NCI-H146 (cell line): ENCODE results near the gene GP9.
A peak's percentile ranks its signal among the peaks of the same experiment; 100 is the strongest.

Experiments
- DNase-seq: peaks from one replicate; lab custom pipeline; 2025; lab: John Stamatoyannopoulos, UW

The GP9 gene

GRCh38 chr3:129060276-129061022 is at the start of gene GP9:
GP9 (plus strand) TSS chr3:129060779; CDS start chr3:129061740, 961 bp downstream.
- no peak for DNase-seq

- DNase-seq = no peak
Observed at GRCh38 chr3:129013491-129013891, 47.1 kb upstream of the GP9 start.

- no peak for DNase-seq
Observed at GRCh38 chr3:129014148-129014547, 46.4 kb upstream of the GP9 start.

GRCh38 chr3:129014793-129015345 is 45.7 kb upstream of the GP9 start:
- DNase-seq = no peak

GRCh38 chr3:129015388-129016105 is 45.0 kb upstream of the GP9 start:
- DNase-seq = no peak

- peak; percentile 96 for DNase-seq
Observed at GRCh38 chr3:129016356-129016719, 44.2 kb upstream of the GP9 start.

- DNase-seq = no peak
Observed at GRCh38 chr3:129016720-129017483, 43.7 kb upstream of the GP9 start.

GRCh38 chr3:129017484-129017899 is 43.1 kb upstream of the GP9 start:
- no peak for DNase-seq

GRCh38 chr3:129018271-129018670 is 42.3 kb upstream of the GP9 start:
- DNase-seq = no peak

GRCh38 chr3:129018751-129019150 is 41.8 kb upstream of the GP9 start:
- DNase-seq = no peak

- no peak for DNase-seq
Observed at GRCh38 chr3:129019266-129019665, 41.3 kb upstream of the GP9 start.

GRCh38 chr3:129020691-129021090 is 39.9 kb upstream of the GP9 start:
- DNase-seq = no peak

- no peak for DNase-seq
Observed at GRCh38 chr3:129021140-129021551, 39.4 kb upstream of the GP9 start.

GRCh38 chr3:129022114-129023007 is 38.2 kb upstream of the GP9 start:
- DNase-seq = no peak

- no peak for DNase-seq
Observed at GRCh38 chr3:129023008-129023358, 37.6 kb upstream of the GP9 start.

- peak; percentile 63 for DNase-seq
Observed at GRCh38 chr3:129023909-129024308, 36.7 kb upstream of the GP9 start.

GRCh38 chr3:129025108-129025507 is 35.5 kb upstream of the GP9 start:
- DNase-seq = no peak

- DNase-seq = no peak
Observed at GRCh38 chr3:129025691-129026435, 34.7 kb upstream of the GP9 start.

- peak; percentile 99 for DNase-seq
Observed at GRCh38 chr3:129026728-129027543, 33.6 kb upstream of the GP9 start.

- no peak for DNase-seq
Observed at GRCh38 chr3:129027544-129027880, 33.1 kb upstream of the GP9 start.
